HG02798 (cell line): Measurements from ENCODE around the gene SLC35B2.
"Not testable (repeated sequence)": the region's sequence is repeated elsewhere in the genome, so short reads cannot be mapped to it uniquely, and the experiment has no call there.

ENCODE experiments used
- ATAC-seq: cut with Tn5 transposase; IDR thresholded peaks from one replicate; pipeline ENCODE4 v1.9.1; 2021; ENCODE audit warnings: mild to moderate bottlenecking; ENCODE audit not compliant: unreplicated experiment, poor library complexity

SLC35B2 gene

GRCh38 chr6:44237021-44237812 is 20.1 kb downstream of the SLC35B2 start:
- ATAC-seq, result peak; percentile 67

DNA sequence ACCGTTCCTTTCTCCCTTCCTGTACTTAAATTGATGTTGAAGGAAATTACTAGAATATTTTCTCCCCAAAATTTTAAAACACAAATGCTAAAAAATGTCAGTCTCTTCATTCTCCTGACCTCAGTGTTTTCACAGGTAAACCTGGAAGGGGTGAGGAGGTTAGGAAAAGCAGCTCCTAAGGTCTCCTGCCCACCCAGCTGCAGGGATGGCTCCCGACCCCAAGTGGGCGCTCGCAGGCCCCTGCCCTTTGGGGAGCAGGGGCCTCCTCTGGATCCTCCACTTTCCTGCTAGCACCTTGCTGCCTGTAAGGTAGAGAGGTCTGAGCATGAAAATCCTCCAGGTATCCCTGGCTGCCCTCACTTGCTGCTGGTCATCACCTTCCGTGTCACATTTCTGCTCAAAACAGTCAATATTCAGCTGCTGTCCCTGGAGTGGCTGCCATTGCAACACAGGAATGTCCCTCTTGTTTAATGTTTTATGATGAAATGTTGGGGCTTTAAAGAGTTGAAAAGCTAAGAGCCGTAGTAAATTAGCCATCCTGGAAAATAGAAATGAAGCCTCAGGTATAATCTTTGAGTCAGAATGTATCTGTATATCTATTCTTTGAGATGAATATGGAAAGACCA is 21.3 kb downstream of the SLC35B2 start:
- ATAC-seq, result no peak

GRCh38 chr6:44235269-44235668 is 22.1 kb downstream of the SLC35B2 start:
- no peak for ATAC-seq

- ATAC-seq, result no peak
These were observed 23.0 kb downstream of the SLC35B2 start for GRCh38 chr6:44234101-44235025.

DNA sequence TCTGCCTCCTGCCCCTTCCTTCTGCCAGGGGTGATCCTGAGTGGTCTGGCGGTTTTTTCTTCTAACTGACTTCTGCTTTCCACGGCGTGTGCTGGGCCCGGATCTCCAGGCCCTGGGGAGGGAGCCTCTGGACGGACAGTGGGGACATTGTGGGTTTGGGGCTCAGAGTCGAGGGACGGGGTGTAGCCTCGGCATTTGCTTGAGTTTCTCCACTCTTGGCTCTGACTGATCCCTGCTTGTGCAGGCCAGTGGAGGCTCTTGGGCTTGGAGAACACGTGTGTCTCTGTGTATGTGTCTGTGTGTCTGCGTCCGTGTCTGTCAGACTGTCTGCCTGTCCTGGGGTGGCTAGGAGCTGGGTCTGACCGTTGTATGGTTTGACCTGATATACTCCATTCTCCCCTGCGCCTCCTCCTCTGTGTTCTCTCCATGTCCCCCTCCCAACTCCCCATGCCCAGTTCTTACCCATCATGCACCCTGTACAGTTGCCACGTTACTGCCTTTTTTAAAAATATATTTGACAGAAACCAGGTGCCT is 23.7 kb downstream of the SLC35B2 start:
- no peak for ATAC-seq

GRCh38 chr6:44232676-44233566 is 24.4 kb downstream of the SLC35B2 start:
- ATAC-seq, result no peak

DNA sequence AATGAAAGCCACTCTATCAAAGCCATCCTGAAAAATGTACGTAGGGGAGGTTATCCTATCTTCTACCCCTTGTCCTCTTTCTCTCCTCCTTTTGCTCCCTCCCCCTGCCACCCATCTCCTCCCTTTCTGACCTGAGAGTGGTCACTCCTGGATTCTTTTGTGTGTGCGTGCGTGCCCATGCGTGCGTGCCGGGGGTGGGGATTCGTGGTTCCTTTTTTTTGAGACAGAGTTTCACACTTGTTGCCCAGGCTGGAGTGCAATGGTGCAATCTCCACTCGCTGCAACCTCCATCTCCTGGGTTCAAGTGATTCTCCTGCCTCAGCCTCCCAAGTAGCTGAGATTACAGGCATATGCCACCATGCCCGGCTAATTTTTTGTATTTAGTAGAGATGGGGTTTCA is 25.9 kb downstream of the SLC35B2 start:
- ATAC-seq, result not testable (repeated sequence)

DNA sequence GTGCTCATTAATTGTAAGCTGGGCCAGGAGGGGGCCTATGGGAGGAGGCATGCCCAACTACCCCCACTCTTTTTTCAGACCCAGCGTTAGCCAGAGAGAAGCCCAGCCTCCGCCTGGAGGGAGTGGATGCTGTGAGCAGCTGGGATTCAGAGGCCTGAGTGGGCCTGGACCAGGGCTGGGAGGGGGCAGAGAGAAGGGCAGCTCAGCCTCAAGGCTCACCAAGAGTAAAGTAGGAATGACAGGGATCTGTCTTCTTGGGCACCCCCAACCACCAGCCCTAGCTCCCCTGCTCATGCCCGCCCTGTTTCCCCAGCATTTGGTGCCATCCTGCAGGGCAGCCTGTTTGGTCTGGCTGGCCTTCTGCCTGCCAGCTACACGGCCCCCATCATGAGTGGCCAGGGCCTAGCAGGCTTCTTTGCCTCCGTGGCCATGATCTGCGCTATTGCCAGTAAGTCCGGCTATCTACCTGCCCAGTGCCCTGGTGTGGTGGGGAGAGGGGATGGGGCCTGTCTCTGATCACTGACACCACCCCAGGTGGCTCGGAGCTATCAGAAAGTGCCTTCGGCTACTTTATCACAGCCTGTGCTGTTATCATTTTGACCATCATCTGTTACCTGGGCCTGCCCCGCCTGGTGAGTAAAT is 27.2 kb downstream of the SLC35B2 start:
- no peak for ATAC-seq

- no peak for ATAC-seq
These were observed 27.8 kb downstream of the SLC35B2 start for GRCh38 chr6:44229376-44230033.

- no peak for ATAC-seq
These were observed 28.5 kb downstream of the SLC35B2 start for GRCh38 chr6:44228836-44229235.

DNA sequence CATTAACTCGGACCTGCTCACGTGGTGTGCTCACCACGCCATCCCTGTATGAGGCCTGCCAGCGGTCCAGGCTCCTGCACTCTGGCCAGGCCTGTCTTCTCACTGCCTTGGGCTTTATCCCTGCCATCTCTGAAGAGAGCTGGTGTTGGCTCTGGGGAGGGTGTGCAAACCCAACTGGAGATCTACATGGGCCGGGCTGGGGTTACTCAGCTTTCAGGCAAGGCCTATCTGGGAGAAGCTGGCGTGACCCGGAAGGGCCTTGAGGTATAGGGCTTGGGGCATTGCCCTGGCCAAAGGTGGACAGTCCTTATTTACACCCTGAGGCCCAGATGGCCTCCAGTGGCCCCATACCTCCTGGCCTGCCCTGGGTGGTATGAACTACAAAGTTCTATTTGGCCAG is 28.9 kb downstream of the SLC35B2 start:
- ATAC-seq, result no peak

DNA sequence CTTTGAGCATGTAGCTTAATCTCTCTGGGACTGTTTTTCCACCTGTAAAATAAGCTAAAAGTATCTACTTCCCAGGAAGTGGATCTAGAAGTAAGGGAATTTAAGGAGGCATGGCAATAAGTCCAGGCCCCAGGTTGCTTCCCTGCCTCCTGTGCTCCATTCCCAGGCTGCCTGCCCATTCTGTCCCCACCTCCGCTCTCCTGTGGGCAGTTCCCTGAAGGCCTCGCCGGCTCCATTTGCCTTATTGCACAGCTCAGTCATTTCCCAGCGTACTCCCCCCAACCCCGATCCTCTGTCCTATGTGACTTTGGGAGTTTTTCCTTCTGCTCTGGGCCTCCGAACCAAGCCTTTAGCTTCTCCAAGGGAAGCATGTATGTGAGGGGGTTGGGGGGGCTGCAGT is 29.3 kb downstream of the SLC35B2 start:
- no peak for ATAC-seq

GRCh38 chr6:44227148-44227793 is 30.1 kb downstream of the SLC35B2 start:
- no peak for ATAC-seq

- ATAC-seq, result no peak
These were observed 30.8 kb downstream of the SLC35B2 start for GRCh38 chr6:44226368-44227147.

- ATAC-seq, result no peak
These were observed 31.6 kb downstream of the SLC35B2 start for GRCh38 chr6:44225579-44226325.

DNA sequence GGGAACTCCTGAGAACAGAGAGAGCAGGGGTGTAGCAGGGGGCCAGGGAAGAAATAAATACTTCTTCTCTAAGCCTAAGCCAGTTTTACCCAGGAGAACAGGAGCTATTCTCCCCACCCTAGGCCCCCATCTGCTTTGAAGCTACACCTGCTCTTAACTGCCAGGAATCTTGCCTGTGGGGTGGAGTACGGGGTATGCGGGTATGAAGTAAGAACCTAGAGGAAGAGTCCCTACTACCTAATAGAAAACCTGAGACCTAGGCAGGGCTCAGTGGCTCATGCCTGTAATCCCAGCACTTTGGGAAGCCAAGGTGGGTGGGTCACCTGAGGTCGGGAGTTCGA is 32.4 kb downstream of the SLC35B2 start:
- no peak for ATAC-seq
